Naive thymus-derived CD8-positive, alpha-beta T cell (primary cell): ENCODE results near the gene HDLBP. TPM values are rescaled to one million over a fixed set of nuclear protein-coding genes. Genes with fewer than 3 reads are reported as not detected.
"Not testable (repeated sequence)": the region's sequence is repeated elsewhere in the genome, so short reads cannot be mapped to it uniquely, and the experiment has no call there.

ENCODE experiments used
- ATAC-seq, 2 donors: fragments of 150-1000 bp; cut with Tn5 transposase in 1 of 2; sonication (Bioruptor Pico), chemical (Tn5 transposase) in 1 of 2; 1 replicate in 1 of 2; 2 replicates in 1 of 2; pipeline ENCODE4 v1.10.0; 2021; ENCODE audit warnings: mild to moderate bottlenecking in 2 of 2, moderate library complexity in 2 of 2
- POLR2A ChIA-PET: fragments of 350-600 bp; sonication (Branson Sonifier 250); formaldehyde crosslinking; loops from one replicate; lab custom pipeline; 2021; ENCODE audit warnings: antibody characterized with exemption; lab: Charles Lee
- DNase-seq, 10 donors: peaks; one replicate each; pipeline versions ENCODE4 v3.0.0 to v3.0.0-alpha.2; 2020 to 2022
- H3K27ac Mint-ChIP-seq, 10 donors: one replicate each; pipeline ENCODE4 v1.8.0; 2020 to 2022; ENCODE audit warnings: mild to moderate bottlenecking in 10 of 10, mixed read lengths in 10 of 10, moderate library complexity in 4 of 10, inconsistent platforms in 1 of 10
- H3K27me3 Mint-ChIP-seq, 5 donors: one replicate each; pipeline ENCODE4 v1.8.0; 2021 to 2022; ENCODE audit warnings: mixed read lengths in 5 of 5
- H3K36me3 Mint-ChIP-seq, 3 donors: one replicate each; pipeline ENCODE4 v1.8.0; 2020 to 2022; ENCODE audit warnings: mixed read lengths in 3 of 3, mild to moderate bottlenecking in 2 of 3, inconsistent platforms in 1 of 3
- H3K4me1 Mint-ChIP-seq, 4 donors: one replicate each; pipeline ENCODE4 v1.8.0; 2021 to 2022; ENCODE audit warnings: mixed read lengths in 4 of 4
- H3K4me3 Mint-ChIP-seq, 10 donors: one replicate each; pipeline ENCODE4 v1.8.0; 2020 to 2022; ENCODE audit warnings: mild to moderate bottlenecking in 10 of 10, mixed read lengths in 10 of 10, moderate library complexity in 6 of 10, inconsistent platforms in 1 of 10
- H3K9me3 Mint-ChIP-seq, 9 donors: one replicate each; pipeline ENCODE4 v1.8.0; 2020 to 2022; ENCODE audit warnings: mixed read lengths in 9 of 9, mild to moderate bottlenecking in 3 of 9, inconsistent platforms in 1 of 9, moderate library complexity in 1 of 9
- polyA plus RNA-seq, 3 donors: library from polyadenylated mRNA; unstranded; fragments of 300-500 nt; fragmentation: Illumina TruSeq; gene quantifications; one replicate each; pipeline ENCODE4 v1.2.3, GENCODE V29; 2021
- total RNA-seq, 8 experiments: library from RNA in 2 of 8; stranded (reverse) in 2 of 8; gene quantifications; one replicate each; pipeline ENCODE4 v1.2.3 and lab custom pipeline; 2021 to 2026

Gene HDLBP
- total and polyA plus RNA-seq, 5 experiments from 2014 or later, result 32.2 to 148 (median 71.1) TPM

- POLR2A ChIA-PET, result no interaction called here
These were observed 29.9 kb downstream of the HDLBP start for GRCh38 chr2:241285596-241285995.

GRCh38 chr2:241282555-241282954 lies 32.9 kb downstream of the HDLBP start:
- POLR2A ChIA-PET, result no interaction called here
- H3K4me3 Mint-ChIP-seq, result no peak overlapping the region
- H3K4me1 Mint-ChIP-seq, result peaks cover 20 to 50% (median 39%) of the 10 kb centered on the region in 4 donors
- peaks cover 0 to 13% (median 2%) of the 10 kb centered on the region in 3 donors for H3K36me3 Mint-ChIP-seq
- H3K27ac Mint-ChIP-seq, result peak overlapping the region in 4 of 10 donors; percentile 20 to 68 (median 51)
- DNase-seq, result no peak
- H3K9me3 Mint-ChIP-seq, result no peaks in the 10 kb centered on the region
- H3K27me3 Mint-ChIP-seq, result no peaks in the 10 kb centered on the region
- ATAC-seq, result no peak

More at GRCh38 chr2:241285596-241285995, 29.9 kb downstream of the HDLBP start:
- no peak for ATAC-seq
- Mint-ChIP-seq H3K27ac (peak overlapping the region in 1 of 10 donors; percentile 60), H3K4me3 (no peak overlapping the region), H3K27me3 (no peaks in the 10 kb centered on the region), H3K36me3 (peaks cover 0 to 19% (median 2%) of the 10 kb centered on the region in 3 donors), H3K4me1 (peaks cover 27 to 63% (median 59%) of the 10 kb centered on the region in 4 donors), H3K9me3 (no peaks in the 10 kb centered on the region)
- DNase-seq, result no peak

DNA sequence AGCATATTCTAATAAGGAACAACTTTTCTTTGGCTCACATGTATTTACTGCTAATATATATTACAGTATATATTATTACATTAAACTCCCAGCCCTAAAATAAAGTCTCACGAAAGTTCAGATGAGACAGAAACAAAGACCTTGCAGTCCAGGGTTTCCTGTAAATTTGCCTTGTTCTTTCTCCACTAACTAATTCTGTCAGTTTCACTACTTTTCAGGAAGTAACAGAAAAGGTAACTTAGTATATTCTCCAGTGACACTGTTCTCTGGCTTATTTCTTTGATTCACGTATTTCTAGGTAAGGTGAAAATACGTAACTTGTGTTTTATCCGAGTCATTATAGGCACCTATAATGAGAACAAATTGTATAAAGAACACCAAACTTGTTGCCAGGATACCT lies 35.2 kb downstream of the HDLBP start:
- Mint-ChIP-seq H3K36me3 (peaks cover 8 to 13% (median 10%) of the 10 kb centered on the region in 3 donors), H3K27ac (no peak overlapping the region), H3K27me3 (no peaks in the 10 kb centered on the region), H3K4me1 (peaks cover 18 to 44% (median 32%) of the 10 kb centered on the region in 4 donors), H3K9me3 (peaks cover 0 to 11% (median 6%) of the 10 kb centered on the region in 9 donors), H3K4me3 (no peak overlapping the region)
- ATAC-seq, result no peak
- POLR2A ChIA-PET, result no interaction called here
- no peak for DNase-seq

DNA sequence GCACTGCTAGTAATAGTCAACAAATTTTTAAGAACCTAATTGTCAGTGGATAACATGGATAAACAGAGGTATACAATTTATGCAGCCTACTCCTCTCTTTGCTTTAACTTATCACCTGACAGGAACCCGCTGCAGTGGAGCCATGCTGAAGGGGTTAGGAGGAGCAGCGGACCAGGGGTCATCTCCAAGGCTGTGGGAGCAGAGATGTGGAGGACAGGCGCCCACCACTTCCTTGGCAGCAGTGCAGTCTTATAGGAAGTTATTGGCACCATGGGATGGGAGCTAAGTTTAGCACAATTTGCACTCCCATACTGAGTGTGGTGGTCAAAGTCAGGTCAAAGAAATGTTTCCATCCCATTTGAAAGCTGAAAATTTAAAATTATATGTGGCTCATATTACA lies 35.6 kb downstream of the HDLBP start:
- H3K4me3 Mint-ChIP-seq, result no peak overlapping the region
- H3K27me3 Mint-ChIP-seq, result no peaks in the 10 kb centered on the region
- peaks cover 9 to 14% (median 13%) of the 10 kb centered on the region in 3 donors for H3K36me3 Mint-ChIP-seq
- H3K9me3 Mint-ChIP-seq, result peaks cover 0 to 16% (median 8%) of the 10 kb centered on the region in 9 donors
- peak overlapping the region in 2 of 10 donors; percentile 36 to 45 for H3K27ac Mint-ChIP-seq
- peaks cover 21 to 45% (median 33%) of the 10 kb centered on the region in 4 donors for H3K4me1 Mint-ChIP-seq
- POLR2A ChIA-PET, result no interaction called here
- no peak for DNase-seq
- ATAC-seq, result no peak

DNA sequence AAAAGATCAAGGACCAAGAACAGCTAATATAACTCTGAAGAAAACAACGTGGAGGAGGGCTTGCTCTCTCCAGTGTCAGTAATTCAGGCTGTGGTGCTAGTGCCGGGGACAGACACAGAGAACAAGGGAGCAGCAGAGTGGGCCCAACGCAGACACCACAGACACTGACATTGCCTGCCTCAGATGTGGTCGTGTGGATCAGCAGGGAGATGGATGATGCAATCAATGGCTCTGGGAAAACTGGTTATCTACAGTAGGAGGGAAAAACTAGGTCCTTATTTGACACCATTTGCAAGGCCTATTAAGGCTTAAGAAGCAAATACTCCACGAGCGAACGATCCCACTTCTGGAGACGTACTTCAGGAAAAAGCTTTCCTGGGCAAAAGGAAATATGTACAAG lies 36.1 kb downstream of the HDLBP start:
- Mint-ChIP-seq H3K4me1 (peaks cover 23 to 45% (median 36%) of the 10 kb centered on the region in 4 donors), H3K9me3 (peaks cover 0 to 17% (median 9%) of the 10 kb centered on the region in 9 donors), H3K36me3 (peaks cover 8 to 14% (median 13%) of the 10 kb centered on the region in 3 donors), H3K4me3 (no peak overlapping the region), H3K27me3 (no peaks in the 10 kb centered on the region), H3K27ac (peak overlapping the region in 1 of 10 donors; percentile 15)
- POLR2A ChIA-PET, result no interaction called here
- ATAC-seq (no peak), DNase-seq (no peak)

- H3K4me1 Mint-ChIP-seq, result peaks cover 24 to 49% (median 37%) of the 10 kb centered on the region in 4 donors
These were observed 37.2 kb downstream of the HDLBP start for GRCh38 chr2:241278306-241278705.

GRCh38 chr2:241275910-241276309 lies 39.6 kb downstream of the HDLBP start:
- ATAC-seq (no peak), DNase-seq (no peak)
- Mint-ChIP-seq H3K27me3 (no peaks in the 10 kb centered on the region), H3K27ac (no peak overlapping the region), H3K9me3 (peaks cover 0 to 17% (median 9%) of the 10 kb centered on the region in 9 donors), H3K4me1 (peaks cover 26 to 50% (median 38%) of the 10 kb centered on the region in 4 donors), H3K36me3 (peaks cover 3 to 14% (median 7%) of the 10 kb centered on the region in 3 donors), H3K4me3 (no peak overlapping the region)
- POLR2A ChIA-PET, result interaction anchor here (0.9 kb wide), 1 partner anchor 23 kb away, joined by 6 read pairs; no protein-coding TSS in a partner anchor

More at GRCh38 chr2:241278306-241278705, 37.2 kb downstream of the HDLBP start:
- POLR2A ChIA-PET, H3K4me3 Mint-ChIP-seq, H3K27ac Mint-ChIP-seq, ATAC-seq, H3K27me3 Mint-ChIP-seq, DNase-seq: not testable (repeated sequence)
- Mint-ChIP-seq H3K36me3 (peaks cover 6 to 14% (median 7%) of the 10 kb centered on the region in 3 donors), H3K9me3 (peaks cover 0 to 17% (median 9%) of the 10 kb centered on the region in 9 donors)

DNA sequence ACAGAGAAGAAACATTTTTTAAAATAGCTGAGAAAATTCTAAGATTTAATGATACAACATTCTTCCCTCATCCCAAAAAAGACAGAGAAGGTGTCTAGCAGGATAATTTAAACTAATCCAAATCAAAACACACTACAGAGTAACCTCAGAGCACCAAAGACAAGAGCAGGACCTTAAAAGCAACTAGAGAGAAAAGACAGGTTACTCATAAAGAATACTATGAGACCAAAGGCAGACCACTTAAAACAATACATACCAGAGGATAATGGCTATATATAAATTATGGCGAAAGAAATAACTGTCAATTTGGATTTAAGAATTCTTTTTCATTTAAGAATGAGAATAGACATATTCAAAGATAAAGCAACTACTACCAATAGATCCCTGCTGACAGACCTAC lies 40.0 kb downstream of the HDLBP start:
- ATAC-seq (no peak), DNase-seq (no peak)
- Mint-ChIP-seq H3K27ac (peak overlapping the region in 1 of 10 donors; percentile 16), H3K36me3 (peaks cover 0 to 14% (median 7%) of the 10 kb centered on the region in 3 donors), H3K9me3 (peaks cover 0 to 17% (median 9%) of the 10 kb centered on the region in 9 donors), H3K4me1 (peaks cover 29 to 53% (median 41%) of the 10 kb centered on the region in 4 donors), H3K4me3 (no peak overlapping the region), H3K27me3 (no peaks in the 10 kb centered on the region)
- POLR2A ChIA-PET, result interaction anchor here (0.9 kb wide), 1 partner anchor 24 kb away, joined by 6 read pairs; no protein-coding TSS in a partner anchor

DNA sequence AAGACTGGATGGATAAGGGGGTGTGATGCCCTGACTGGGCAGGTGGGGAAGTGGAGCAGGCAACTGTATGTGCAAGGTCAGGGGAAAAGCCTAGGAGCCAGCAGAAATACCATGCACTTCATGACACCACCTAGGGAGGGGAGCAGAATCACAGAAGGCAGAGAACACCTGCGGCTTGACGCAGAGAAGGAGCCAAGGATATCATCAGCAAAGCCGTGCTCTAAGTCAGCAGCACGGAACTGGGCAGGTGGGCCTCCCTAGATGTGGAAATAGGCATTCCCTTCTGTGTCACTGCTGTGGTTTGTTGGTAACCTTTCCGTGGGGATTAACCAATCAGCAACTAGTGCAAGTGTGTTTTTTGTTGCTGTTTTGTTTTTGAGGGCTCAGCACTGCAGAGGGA lies 41.3 kb downstream of the HDLBP start:
- peak overlapping the region in 6 of 10 donors; percentile 20 to 85 (median 71) for H3K4me3 Mint-ChIP-seq
- H3K4me1 Mint-ChIP-seq, result peaks cover 26 to 53% (median 43%) of the 10 kb centered on the region in 4 donors

DNA sequence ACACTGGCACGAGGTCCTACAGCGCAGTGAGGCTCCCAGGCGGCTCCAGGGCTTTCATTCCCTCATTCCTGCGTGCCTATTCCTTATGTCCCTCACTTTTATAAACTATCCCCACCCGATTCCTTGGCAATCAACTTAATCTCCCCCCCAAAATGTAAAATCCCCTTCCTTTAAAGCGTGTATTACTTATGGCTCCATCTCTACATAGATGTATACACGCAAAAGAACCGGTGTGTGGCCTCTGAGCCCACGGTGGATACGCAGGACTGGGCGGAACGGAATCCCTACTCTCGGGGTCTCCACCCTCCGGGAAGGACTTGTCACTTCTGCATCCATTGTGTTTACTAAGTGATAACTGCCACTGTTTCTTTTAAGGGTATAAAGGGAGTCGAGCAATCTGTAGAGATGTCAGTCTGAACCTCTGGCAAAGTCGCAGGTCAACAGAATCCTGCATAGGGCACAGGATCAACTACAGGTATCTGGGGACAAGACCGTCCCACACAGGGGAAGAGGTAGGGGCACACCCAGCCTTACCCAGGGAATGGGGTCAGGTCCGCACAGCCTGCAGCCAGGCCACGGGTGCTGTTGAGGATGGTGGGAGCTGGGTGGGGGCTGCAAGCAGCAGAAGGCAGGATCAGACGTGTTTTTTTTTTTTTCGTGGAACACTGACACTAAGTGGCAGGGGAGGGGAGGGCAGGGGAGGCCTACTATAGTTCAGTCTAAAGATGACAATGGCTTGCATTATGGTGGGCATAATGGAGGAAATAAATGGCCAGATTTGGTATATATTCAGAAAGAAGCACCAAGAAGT lies 42.1 kb downstream of the HDLBP start:
- POLR2A ChIA-PET, result no interaction called here
- peaks cover 29 to 59% (median 48%) of the 10 kb centered on the region in 4 donors for H3K4me1 Mint-ChIP-seq
- peak in 3 of 10 donors; percentile 5 to 18 (median 13) for DNase-seq

More for the DNA sequence above, 41.3 kb downstream of the HDLBP start:
- peaks cover 1 to 14% (median 7%) of the 10 kb centered on the region in 3 donors for H3K36me3 Mint-ChIP-seq
- peaks cover 0 to 17% (median 9%) of the 10 kb centered on the region in 9 donors for H3K9me3 Mint-ChIP-seq
- H3K27ac Mint-ChIP-seq, result peak overlapping the region in 6 of 10 donors; percentile 2 to 49 (median 40)
- ATAC-seq (no peak), DNase-seq (no peak)
- no peaks in the 10 kb centered on the region for H3K27me3 Mint-ChIP-seq
- POLR2A ChIA-PET, result no interaction called here

GRCh38 chr2:241272303-241273209 lies 42.9 kb downstream of the HDLBP start:
- peaks cover 29 to 57% (median 51%) of the 10 kb centered on the region in 4 donors for H3K4me1 Mint-ChIP-seq
- peak overlapping the region in 9 of 10 donors; percentile 51 to 88 (median 72) for H3K27ac Mint-ChIP-seq
- no peaks in the 10 kb centered on the region for H3K27me3 Mint-ChIP-seq
- DNase-seq (peak; percentile 17 to 69 (median 41)), ATAC-seq (peak; percentile 68 to 76)
- peaks cover 7 to 16% (median 14%) of the 10 kb centered on the region in 3 donors for H3K36me3 Mint-ChIP-seq
- POLR2A ChIA-PET, result interaction anchor here (0.7 to 1.0 kb wide), 2 partner anchors 41 to 43 kb away, joined by 3 to 4 read pairs; partner anchors contain the start of genes HDLBP and SEPTIN2
- H3K4me3 Mint-ChIP-seq, result peak overlapping the region; percentile 67 to 85 (median 78)
- peaks cover 0 to 17% (median 9%) of the 10 kb centered on the region in 9 donors for H3K9me3 Mint-ChIP-seq

More for the DNA sequence above, 42.1 kb downstream of the HDLBP start:
- Mint-ChIP-seq H3K36me3 (peaks cover 7 to 14% (median 8%) of the 10 kb centered on the region in 3 donors), H3K4me3 (peak overlapping the region; percentile 67 to 85 (median 77)), H3K27ac (peak overlapping the region in 9 of 10 donors; percentile 51 to 84 (median 72)), H3K27me3 (no peaks in the 10 kb centered on the region), H3K9me3 (peaks cover 0 to 17% (median 9%) of the 10 kb centered on the region in 9 donors)
- ATAC-seq, result peak in 1 of 2 donors; percentile 31
